Measurements from ENCODE around the gene CCDC197. TPM values are rescaled to one million over a fixed set of nuclear protein-coding genes. Genes with fewer than 3 reads are reported as not detected.

Gene CCDC197
- total and polyA plus RNA-seq, 9 of the 15 experiments (the other 6 are each of a cell fraction or from before 2014, with no cell fraction given) = not detected

- Histone ChIP-seq H2AFZ (ENCODE audit: low read depth, low read length) (no peak overlapping the region), H3K79me2 (ENCODE audit: control insufficient read depth, insufficient read depth, low read length) (peaks cover 10% of the 10 kb centered on the region; the same call in 2 of the 3 replicates), H3K4me1 (replicated peaks in 1 of 2; ENCODE audit: control insufficient read depth in 2 of 2, insufficient read depth in 2 of 2, low read length in 2 of 2) (no peaks in the 10 kb centered on the region), H3K27me3 (ENCODE audit: control insufficient read depth in 2 of 2, insufficient read depth in 2 of 2, low read length in 2 of 2) (no peaks in the 10 kb centered on the region), H3K36me3 (ENCODE audit: control insufficient read depth, insufficient read depth, low read length) (peaks cover 95% of the 10 kb centered on the region), H3K27ac (ENCODE audit: extremely low read depth, low read depth, low read length) (no peak overlapping the region), H3K4me3 (no peak overlapping the region), H3K9ac (ENCODE audit: insufficient read depth in 1 of 2, low read depth in 2 of 2, low read length in 2 of 2) (no peak overlapping the region), H3K9me3 (replicated peaks; ENCODE audit: control insufficient read depth, insufficient read depth, low read depth, low read length) (no peaks in the 10 kb centered on the region), H3K4me2 (ENCODE audit: insufficient read depth, low read length) (no peak overlapping the region), H3K9me1 (ENCODE audit: control insufficient read depth, insufficient read depth, low read length) (no peaks in the 10 kb centered on the region), H4K20me1 (replicated peaks; ENCODE audit: control insufficient read depth, insufficient read depth, low read length) (peaks cover 5% of the 10 kb centered on the region; the same call in 1 of the 2 replicates)
- 63% methylated on average over 1 of the region's 1 CpG for WGBS (ENCODE audit: insufficient coverage, low coverage, missing lambda C conversion rate)
- no peak for ATAC-seq
- in situ Hi-C loops (cut with MboI) (no loop called here), intact Hi-C loops (cut with micrococcal nuclease) (no loop called here)
- no peak for DNase-seq (ENCODE audit: extremely low read depth in 1 of 4, low spot score in 3 of 4)
- BruUV-seq (replicated peaks) = no TSS peak
- CTCF ChIA-PET (ENCODE audit: low intra/inter-chr PET ratio) = no interaction called here
- POLR2A ChIA-PET = interaction anchor here (0.8 kb wide), 1 partner anchor 117 kb away, joined by 3 read pairs; no protein-coding TSS in a partner anchor
- no peak for FAIRE-seq
- TF ChIP-seq E2F4 (CRISPR knock-in tag; IDR thresholded peaks at IDR 0.05; ENCODE audit: low read depth) (no peak), NONO (IDR thresholded peaks at IDR 0.05; ENCODE audit: low read depth in 2 of 2, low read length in 1 of 2) (no peak), ZNF512 (tag; IDR thresholded peaks at IDR 0.05) (no peak), ZNF740 (CRISPR knock-in tag; IDR thresholded peaks at IDR 0.05) (no peak), ZNF740 (tag; IDR thresholded peaks at IDR 0.05) (no peak), MIER1 (IDR thresholded peaks at IDR 0.05; ENCODE audit: low read depth) (no peak), SMAD3 (CRISPR knock-in tag; conservative IDR thresholded peaks at IDR 0.05) (no peak), SPI1 (IDR thresholded peaks at IDR 0.05; ENCODE audit: borderline replicate concordance, low read depth, low read length) (no peak), GABPB2 (CRISPR knock-in tag; conservative IDR thresholded peaks at IDR 0.05) (no peak), RFX5 (IDR thresholded peaks at IDR 0.05; ENCODE audit: low read depth, low read length) (no peak), THRB (CRISPR knock-in tag; conservative IDR thresholded peaks at IDR 0.05) (no peak)
These were observed 61.1 kb downstream of the CCDC197 start for GRCh38 chr14:94058128-94058673.
